Brain microvascular endothelial cell (primary cell): ENCODE measurements around the gene HIKESHI.

Experiments used
- DNase-seq: peaks from one replicate; pipeline ENCODE4 v3.0.0-alpha.2; 2020
- H3K27ac ChIP-seq: fragments of 250-450 bp; sonication (Bioruptor Pico); 2 replicates; pipeline ENCODE4 v1.5.1; 2020; ENCODE audit warnings: mild to moderate bottlenecking, moderate library complexity
- H3K27me3 ChIP-seq: fragments of 250-450 bp; sonication (Bioruptor Pico); replicated peaks from 2 replicates; pipeline ENCODE4 v1.5.1; 2020; ENCODE audit warnings: mild to moderate bottlenecking
- H3K36me3 ChIP-seq: fragments of 250-450 bp; sonication (Bioruptor Pico); replicated peaks from 2 replicates; pipeline ENCODE4 v1.5.1; 2020; ENCODE audit warnings: mild to moderate bottlenecking
- H3K4me3 ChIP-seq: 2 replicates; pipeline ENCODE4 v1.5.1; 2011; ENCODE audit warnings: low read depth, mild to moderate bottlenecking, control low read depth, low read length, moderate library complexity
- in situ Hi-C: cut with HindIII; loops from 2 replicates; pipeline ENCODE4 v1.10.0; 2017; ENCODE audit warnings: low sequenced_read_pairs, low pct_ligation_motif_present
- TF ChIP-seq, protein P1 (sequence below): IDR thresholded peaks from 2 replicates; pipeline ENCODE4 v1.5.1; 2011; ENCODE audit warnings: low read depth, mild to moderate bottlenecking, moderate library complexity, low read length, control low read depth, inconsistent platforms; ENCODE audit errors: missing control alignments

HIKESHI gene

DNA sequence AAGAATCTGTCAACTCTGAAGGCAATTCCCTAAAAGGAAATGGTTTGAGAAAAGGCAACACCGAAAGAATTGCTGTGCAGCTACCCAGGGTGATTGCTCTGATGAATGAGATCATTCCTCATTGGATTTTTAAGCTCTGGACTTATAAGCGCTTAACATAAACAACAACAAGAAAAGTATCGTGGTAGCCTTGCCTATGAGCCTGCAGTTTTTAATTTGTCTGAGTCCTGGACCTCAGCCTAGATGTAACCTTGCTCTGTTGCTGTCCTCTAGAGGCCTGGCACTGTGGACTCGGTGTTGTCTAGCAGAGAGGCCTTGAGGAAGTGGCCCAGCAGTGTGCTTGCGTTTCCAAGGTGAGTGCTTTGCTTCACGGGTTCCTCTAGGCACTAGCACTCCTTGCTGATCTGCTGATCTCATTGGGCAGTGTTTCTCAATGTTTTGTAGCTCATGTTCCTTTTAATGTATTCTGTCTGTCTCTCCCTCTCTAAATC lies 93.1 kb downstream of the HIKESHI start:
- no peaks in the 10 kb centered on the region for H3K27me3 ChIP-seq
- H3K4me3 ChIP-seq: no peak overlapping the region
- H3K27ac ChIP-seq: peak overlapping the region; percentile 52
- H3K36me3 ChIP-seq: no peaks in the 10 kb centered on the region
- peak; percentile 44 for DNase-seq
- in situ Hi-C loops: no loop called here
- TF ChIP-seq, protein P1, sequence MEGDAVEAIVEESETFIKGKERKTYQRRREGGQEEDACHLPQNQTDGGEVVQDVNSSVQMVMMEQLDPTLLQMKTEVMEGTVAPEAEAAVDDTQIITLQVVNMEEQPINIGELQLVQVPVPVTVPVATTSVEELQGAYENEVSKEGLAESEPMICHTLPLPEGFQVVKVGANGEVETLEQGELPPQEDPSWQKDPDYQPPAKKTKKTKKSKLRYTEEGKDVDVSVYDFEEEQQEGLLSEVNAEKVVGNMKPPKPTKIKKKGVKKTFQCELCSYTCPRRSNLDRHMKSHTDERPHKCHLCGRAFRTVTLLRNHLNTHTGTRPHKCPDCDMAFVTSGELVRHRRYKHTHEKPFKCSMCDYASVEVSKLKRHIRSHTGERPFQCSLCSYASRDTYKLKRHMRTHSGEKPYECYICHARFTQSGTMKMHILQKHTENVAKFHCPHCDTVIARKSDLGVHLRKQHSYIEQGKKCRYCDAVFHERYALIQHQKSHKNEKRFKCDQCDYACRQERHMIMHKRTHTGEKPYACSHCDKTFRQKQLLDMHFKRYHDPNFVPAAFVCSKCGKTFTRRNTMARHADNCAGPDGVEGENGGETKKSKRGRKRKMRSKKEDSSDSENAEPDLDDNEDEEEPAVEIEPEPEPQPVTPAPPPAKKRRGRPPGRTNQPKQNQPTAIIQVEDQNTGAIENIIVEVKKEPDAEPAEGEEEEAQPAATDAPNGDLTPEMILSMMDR: no peak
